ENCODE results near the gene KLHL29. TPM values are rescaled to one million over a fixed set of nuclear protein-coding genes. Genes with fewer than 3 reads are reported as not detected.

Gene KLHL29
- total and polyA plus RNA-seq, 7 experiments from 2014 or later: 0.59 to 6.5 (median 5.6) TPM

GRCh38 chr2:23512778-23513177 is 127.8 kb downstream of the KLHL29 start:
- intact Hi-C loops (cut with micrococcal nuclease): no loop called here
- Histone ChIP-seq H3K36me3 (ENCODE audit: control insufficient read depth in 2 of 3, insufficient read depth in 3 of 3, low read length in 3 of 3) (no peaks in the 10 kb centered on the region), H3K27ac (ENCODE audit: low read depth, low read length) (no peak overlapping the region), H3K4me1 (ENCODE audit: control insufficient read depth in 2 of 2, insufficient read depth in 2 of 2, low read length in 2 of 2) (no peaks in the 10 kb centered on the region), H3K9me3 (ENCODE audit: control insufficient read depth in 2 of 3, low read length in 3 of 3) (no peaks in the 10 kb centered on the region), H3K27me3 (ENCODE audit: control insufficient read depth in 2 of 2, insufficient read depth in 2 of 2, low read length in 2 of 2) (no peaks in the 10 kb centered on the region), H3K4me3 (ENCODE audit: low read length) (no peak overlapping the region)
- Mint-ChIP-seq H3K9me3 (no peaks in the 10 kb centered on the region), H3K4me1 (peaks cover 0 to 2% (median 0%) of the 10 kb centered on the region in 7 donors), H3K36me3 (no peaks in the 10 kb centered on the region), H3K27ac (no peak overlapping the region), H3K4me3 (no peak overlapping the region), H3K27me3 (peaks cover 0 to 18% (median 0%) of the 10 kb centered on the region in 5 donors)
- DNase-seq (no peak), ATAC-seq (no peak)
- CTCF ChIA-PET: no interaction called here
- POLR2A ChIA-PET: interaction anchor here (0.7 kb wide), 1 partner anchor 109 kb away, joined by 3 read pairs; no protein-coding TSS in a partner anchor

GRCh38 chr2:23513245-23513871 is 128.4 kb downstream of the KLHL29 start:
- no peaks in the 10 kb centered on the region for H3K4me1 ChIP-seq (ENCODE audit: control insufficient read depth in 2 of 2, insufficient read depth in 2 of 2, low read length in 2 of 2)
- H3K36me3 Mint-ChIP-seq: no peaks in the 10 kb centered on the region
- peaks cover 0 to 18% (median 0%) of the 10 kb centered on the region in 5 donors for H3K27me3 Mint-ChIP-seq
- CTCF ChIA-PET: no interaction called here
- POLR2A ChIA-PET: no interaction called here
- no peaks in the 10 kb centered on the region for H3K9me3 Mint-ChIP-seq
- DNase-seq (no peak), ATAC-seq (no peak)
- no peak overlapping the region for H3K27ac ChIP-seq (ENCODE audit: low read depth, low read length)
- no peaks in the 10 kb centered on the region for H3K36me3 ChIP-seq (ENCODE audit: control insufficient read depth in 2 of 3, insufficient read depth in 3 of 3, low read length in 3 of 3)
- H3K4me1 Mint-ChIP-seq: peaks cover 0 to 2% (median 0%) of the 10 kb centered on the region in 7 donors
- no peak overlapping the region for H3K27ac Mint-ChIP-seq
- H3K4me3 Mint-ChIP-seq: no peak overlapping the region
- H3K4me3 ChIP-seq (ENCODE audit: low read length): no peak overlapping the region
- no peaks in the 10 kb centered on the region for H3K27me3 ChIP-seq (ENCODE audit: control insufficient read depth in 2 of 2, insufficient read depth in 2 of 2, low read length in 2 of 2)
- no peaks in the 10 kb centered on the region for H3K9me3 ChIP-seq (ENCODE audit: control insufficient read depth in 2 of 3, low read length in 3 of 3)
- intact Hi-C loops (cut with micrococcal nuclease): no loop called here

GRCh38 chr2:23513872-23514793 is 129.2 kb downstream of the KLHL29 start:
- CTCF ChIA-PET: no interaction called here

GRCh38 chr2:23516520-23517256 is 131.7 kb downstream of the KLHL29 start:
- H3K9me3 ChIP-seq (ENCODE audit: control insufficient read depth in 2 of 3, low read length in 3 of 3): no peaks in the 10 kb centered on the region
- CTCF ChIA-PET: interaction anchor here (0.5 kb wide), 1 partner anchor 304 kb away, joined by 4 read pairs; no protein-coding TSS in a partner anchor
- Mint-ChIP-seq H3K4me3 (no peak overlapping the region), H3K27me3 (peaks cover 0 to 18% (median 0%) of the 10 kb centered on the region in 5 donors), H3K36me3 (no peaks in the 10 kb centered on the region), H3K27ac (peak overlapping the region in 1 of 9 donors; percentile 13), H3K9me3 (no peaks in the 10 kb centered on the region), H3K4me1 (peaks cover 0 to 4% (median 0%) of the 10 kb centered on the region in 7 donors)
- POLR2A ChIA-PET: no interaction called here
- DNase-seq (no peak), ATAC-seq (no peak)
- H3K4me1 ChIP-seq (ENCODE audit: control insufficient read depth in 2 of 2, insufficient read depth in 2 of 2, low read length in 2 of 2): no peaks in the 10 kb centered on the region
- no peak overlapping the region for H3K27ac ChIP-seq (ENCODE audit: low read depth, low read length)
- H3K4me3 ChIP-seq (ENCODE audit: low read length): no peak overlapping the region
- no peaks in the 10 kb centered on the region for H3K27me3 ChIP-seq (ENCODE audit: control insufficient read depth in 2 of 2, insufficient read depth in 2 of 2, low read length in 2 of 2)
- H3K36me3 ChIP-seq (ENCODE audit: control insufficient read depth in 2 of 3, insufficient read depth in 3 of 3, low read length in 3 of 3): no peaks in the 10 kb centered on the region
- intact Hi-C loops (cut with micrococcal nuclease): no loop called here

More at GRCh38 chr2:23513872-23514793, 129.2 kb downstream of the KLHL29 start:
- H3K4me1 ChIP-seq (ENCODE audit: control insufficient read depth in 2 of 2, insufficient read depth in 2 of 2, low read length in 2 of 2): no peaks in the 10 kb centered on the region
- Mint-ChIP-seq H3K27me3 (peaks cover 0 to 18% (median 0%) of the 10 kb centered on the region in 5 donors), H3K4me1 (peaks cover 0 to 4% (median 0%) of the 10 kb centered on the region in 7 donors), H3K36me3 (no peaks in the 10 kb centered on the region), H3K4me3 (no peak overlapping the region), H3K27ac (no peak overlapping the region), H3K9me3 (no peaks in the 10 kb centered on the region)
- no peaks in the 10 kb centered on the region for H3K27me3 ChIP-seq (ENCODE audit: control insufficient read depth in 2 of 2, insufficient read depth in 2 of 2, low read length in 2 of 2)
- ATAC-seq: no peak
- no peak overlapping the region for H3K27ac ChIP-seq (ENCODE audit: low read depth, low read length)
- no peak overlapping the region for H3K4me3 ChIP-seq (ENCODE audit: low read length)
- no peaks in the 10 kb centered on the region for H3K9me3 ChIP-seq (ENCODE audit: control insufficient read depth in 2 of 3, low read length in 3 of 3)
- POLR2A ChIA-PET: no interaction called here
- intact Hi-C loops (cut with micrococcal nuclease): no loop called here
- H3K36me3 ChIP-seq (ENCODE audit: control insufficient read depth in 2 of 3, insufficient read depth in 3 of 3, low read length in 3 of 3): no peaks in the 10 kb centered on the region
- no peak for DNase-seq

GRCh38 chr2:23518481-23519333 is 133.7 kb downstream of the KLHL29 start:
- Mint-ChIP-seq H3K9me3 (no peaks in the 10 kb centered on the region), H3K4me3 (no peak overlapping the region), H3K36me3 (no peaks in the 10 kb centered on the region), H3K27me3 (peaks cover 0 to 20% (median 0%) of the 10 kb centered on the region in 5 donors), H3K27ac (peak overlapping the region in 1 of 9 donors; percentile 68), H3K4me1 (peaks cover 0 to 4% (median 0%) of the 10 kb centered on the region in 7 donors)
- ATAC-seq: no peak
- Histone ChIP-seq H3K4me1 (ENCODE audit: control insufficient read depth in 2 of 2, insufficient read depth in 2 of 2, low read length in 2 of 2) (no peaks in the 10 kb centered on the region), H3K9me3 (ENCODE audit: control insufficient read depth in 2 of 3, low read length in 3 of 3) (no peaks in the 10 kb centered on the region), H3K4me3 (ENCODE audit: low read length) (no peak overlapping the region), H3K27ac (ENCODE audit: low read depth, low read length) (no peak overlapping the region), H3K27me3 (ENCODE audit: control insufficient read depth in 2 of 2, insufficient read depth in 2 of 2, low read length in 2 of 2) (no peaks in the 10 kb centered on the region), H3K36me3 (ENCODE audit: control insufficient read depth in 2 of 3, insufficient read depth in 3 of 3, low read length in 3 of 3) (no peaks in the 10 kb centered on the region)
- ChIA-PET POLR2A (no interaction called here), CTCF (no interaction called here)
- no peak for DNase-seq
- intact Hi-C loops (cut with micrococcal nuclease): no loop called here

- no peaks in the 10 kb centered on the region for H3K9me3 Mint-ChIP-seq
- ChIA-PET POLR2A (no interaction called here), CTCF (no interaction called here)
- H3K36me3 Mint-ChIP-seq: no peaks in the 10 kb centered on the region
- H3K27ac ChIP-seq (ENCODE audit: low read depth, low read length): no peak overlapping the region
- H3K27me3 Mint-ChIP-seq: peaks cover 0 to 17% (median 0%) of the 10 kb centered on the region in 5 donors
- DNase-seq (no peak), ATAC-seq (no peak)
- H3K27me3 ChIP-seq (ENCODE audit: control insufficient read depth in 2 of 2, insufficient read depth in 2 of 2, low read length in 2 of 2): no peaks in the 10 kb centered on the region
- intact Hi-C loops (cut with micrococcal nuclease): no loop called here
- no peak overlapping the region for H3K4me3 ChIP-seq (ENCODE audit: low read length)
- H3K4me3 Mint-ChIP-seq: no peak overlapping the region
- no peaks in the 10 kb centered on the region for H3K9me3 ChIP-seq (ENCODE audit: control insufficient read depth in 2 of 3, low read length in 3 of 3)
- H3K4me1 Mint-ChIP-seq: peaks cover 0 to 4% (median 0%) of the 10 kb centered on the region in 7 donors
- no peaks in the 10 kb centered on the region for H3K36me3 ChIP-seq (ENCODE audit: control insufficient read depth in 2 of 3, insufficient read depth in 3 of 3, low read length in 3 of 3)
- H3K4me1 ChIP-seq (ENCODE audit: control insufficient read depth in 2 of 2, insufficient read depth in 2 of 2, low read length in 2 of 2): no peaks in the 10 kb centered on the region
- no peak overlapping the region for H3K27ac Mint-ChIP-seq
Observed at GRCh38 chr2:23519334-23519651, 134.3 kb downstream of the KLHL29 start.

Measured in naive thymus-derived CD4-positive, alpha-beta T cell (primary cell).